Measurements from ENCODE around the gene MTCH2. TPM values are rescaled to one million over a fixed set of nuclear protein-coding genes. Genes with fewer than 3 reads are reported as not detected.
A peak's percentile ranks its signal among the peaks of the same experiment; 100 is the strongest.

MTCH2 gene
- polyA plus RNA-seq, 1 donor (not counting 4 experiments of a cell fraction or from before 2014, with no cell fraction given) = 185 TPM

DNA sequence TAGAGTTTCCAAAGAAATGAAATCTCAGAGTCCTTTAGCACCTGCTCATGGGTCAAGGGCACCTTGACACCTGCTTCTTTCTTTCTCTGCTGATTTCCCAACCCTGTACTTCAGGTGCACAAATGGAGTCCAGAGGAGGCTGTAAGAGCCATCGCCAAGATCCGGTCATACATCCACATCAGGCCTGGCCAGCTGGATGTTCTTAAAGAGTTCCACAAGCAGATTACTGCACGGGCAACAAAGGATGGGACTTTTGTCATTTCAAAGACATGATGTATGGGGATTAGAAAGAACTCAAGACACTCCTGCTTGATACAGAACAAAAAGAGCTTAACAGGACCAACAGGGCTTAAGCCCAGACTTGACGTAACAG lies 71.0 kb downstream of the MTCH2 start:
- dilution Hi-C loops (cut with MboI; ENCODE audit: extremely low pct_ligation_motif_present, low sequenced_read_pairs) = no loop called here
- Histone ChIP-seq H3K27ac (ENCODE audit: control insufficient read depth, insufficient read depth, low read length) (peak overlapping the region; percentile 46), H3K36me3 (ENCODE audit: control insufficient read depth in 2 of 2, extremely low read depth in 1 of 2, insufficient read depth in 2 of 2, low read length in 2 of 2) (peaks cover 7 to 30% of the 10 kb centered on the region in 2 experiments)

DNA sequence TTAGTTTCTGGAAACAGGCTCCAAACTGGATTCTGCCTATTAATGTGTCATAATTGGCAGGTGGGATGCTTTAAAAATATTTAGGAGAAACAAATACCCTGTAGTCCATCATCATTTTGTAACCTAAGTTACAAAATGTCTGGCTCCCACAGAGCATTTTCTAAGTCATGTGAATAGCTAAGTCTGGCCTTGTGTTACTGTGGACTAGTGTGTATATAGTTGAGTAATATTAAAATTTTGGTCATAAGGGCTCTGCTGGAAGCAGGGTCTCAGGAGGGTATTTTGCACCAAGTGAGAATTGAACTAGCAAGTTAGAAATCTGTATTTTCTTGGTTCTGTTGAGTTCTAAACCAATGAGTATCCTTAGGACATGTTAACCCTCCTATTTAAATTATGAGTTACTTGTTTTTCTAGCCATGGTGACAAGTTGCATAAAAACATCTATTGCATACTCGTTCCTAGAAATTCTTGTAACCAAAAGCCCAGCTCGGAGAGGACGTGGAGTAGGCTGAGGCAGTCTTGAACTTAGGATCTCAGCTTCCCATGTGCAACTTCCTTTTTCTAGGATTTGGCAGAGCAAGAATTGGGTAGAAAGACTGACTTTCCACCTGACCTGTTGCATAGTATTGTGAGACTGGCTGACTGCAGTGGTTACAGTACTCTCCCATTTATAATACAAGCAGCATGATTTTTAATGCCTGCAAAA lies 71.6 kb downstream of the MTCH2 start:
- Histone ChIP-seq H3K9ac (ENCODE audit: control insufficient read depth, extremely low read depth, insufficient read depth, low read length) (no peak overlapping the region), H3K27me3 (ENCODE audit: control insufficient read depth, extremely low read depth, insufficient read depth, low read length) (no peaks in the 10 kb centered on the region), H3K9me1 (ENCODE audit: control insufficient read depth, extremely low read depth, insufficient read depth, low read length) (peaks cover 3% of the 10 kb centered on the region), H3K79me2 (ENCODE audit: control insufficient read depth, insufficient read depth, low read length) (peaks cover 61% of the 10 kb centered on the region), H3K4me2 (ENCODE audit: control insufficient read depth, extremely low read depth, insufficient read depth, low read depth, low read length) (no peak overlapping the region), H3K27ac (ENCODE audit: control insufficient read depth, insufficient read depth, low read length) (no peak overlapping the region), H3K9me3 (ENCODE audit: control insufficient read depth, low read depth, low read length) (no peaks in the 10 kb centered on the region), H3K4me3 (ENCODE audit: control insufficient read depth in 2 of 3, extremely low read depth in 1 of 3, insufficient read depth in 2 of 3, low read depth in 1 of 3, low read length in 3 of 3) (no peak overlapping the region), H3K4me1 (ENCODE audit: control insufficient read depth, extremely low read depth, insufficient read depth, low read length) (peaks cover 34% of the 10 kb centered on the region), H2AFZ (ENCODE audit: control insufficient read depth, low read length) (no peak overlapping the region), H4K20me1 (ENCODE audit: control insufficient read depth, extremely low read depth, insufficient read depth, low read length) (peaks cover 9% of the 10 kb centered on the region), H3K36me3 (ENCODE audit: control insufficient read depth in 2 of 2, extremely low read depth in 1 of 2, insufficient read depth in 2 of 2, low read length in 2 of 2) (peaks cover 7 to 30% of the 10 kb centered on the region in 2 experiments)
- TF ChIP-seq, protein P1, sequence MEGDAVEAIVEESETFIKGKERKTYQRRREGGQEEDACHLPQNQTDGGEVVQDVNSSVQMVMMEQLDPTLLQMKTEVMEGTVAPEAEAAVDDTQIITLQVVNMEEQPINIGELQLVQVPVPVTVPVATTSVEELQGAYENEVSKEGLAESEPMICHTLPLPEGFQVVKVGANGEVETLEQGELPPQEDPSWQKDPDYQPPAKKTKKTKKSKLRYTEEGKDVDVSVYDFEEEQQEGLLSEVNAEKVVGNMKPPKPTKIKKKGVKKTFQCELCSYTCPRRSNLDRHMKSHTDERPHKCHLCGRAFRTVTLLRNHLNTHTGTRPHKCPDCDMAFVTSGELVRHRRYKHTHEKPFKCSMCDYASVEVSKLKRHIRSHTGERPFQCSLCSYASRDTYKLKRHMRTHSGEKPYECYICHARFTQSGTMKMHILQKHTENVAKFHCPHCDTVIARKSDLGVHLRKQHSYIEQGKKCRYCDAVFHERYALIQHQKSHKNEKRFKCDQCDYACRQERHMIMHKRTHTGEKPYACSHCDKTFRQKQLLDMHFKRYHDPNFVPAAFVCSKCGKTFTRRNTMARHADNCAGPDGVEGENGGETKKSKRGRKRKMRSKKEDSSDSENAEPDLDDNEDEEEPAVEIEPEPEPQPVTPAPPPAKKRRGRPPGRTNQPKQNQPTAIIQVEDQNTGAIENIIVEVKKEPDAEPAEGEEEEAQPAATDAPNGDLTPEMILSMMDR (optimal IDR thresholded peaks at IDR 0.05 in 1 of 3, IDR thresholded peaks at IDR 0.05 in 1 of 3, conservative IDR thresholded peaks at IDR 0.05 in 1 of 3; ENCODE audit: extremely low read depth in 1 of 3, insufficient read depth in 2 of 3, low read length in 3 of 3) = no peak
- no peak for TF ChIP-seq EZH2 (IDR thresholded peaks at IDR 0.05; ENCODE audit: low read length)
- dilution Hi-C loops (cut with MboI; ENCODE audit: extremely low pct_ligation_motif_present, low sequenced_read_pairs) = no loop called here
- FAIRE-seq (no peak), DNase-seq (ENCODE audit: low read depth, low spot score) (no peak)

More for the DNA sequence above, 71.0 kb downstream of the MTCH2 start:
- TF ChIP-seq, protein P1 (optimal IDR thresholded peaks at IDR 0.05 in 1 of 3, IDR thresholded peaks at IDR 0.05 in 1 of 3, conservative IDR thresholded peaks at IDR 0.05 in 1 of 3; ENCODE audit: extremely low read depth in 1 of 3, insufficient read depth in 2 of 3, low read length in 3 of 3) = no peak
- no peak for TF ChIP-seq EZH2 (IDR thresholded peaks at IDR 0.05; ENCODE audit: low read length)
- FAIRE-seq = no peak
- Histone ChIP-seq H3K27me3 (ENCODE audit: control insufficient read depth, extremely low read depth, insufficient read depth, low read length) (no peaks in the 10 kb centered on the region), H3K9ac (ENCODE audit: control insufficient read depth, extremely low read depth, insufficient read depth, low read length) (peak overlapping the region; percentile 10), H3K4me3 (ENCODE audit: control insufficient read depth in 2 of 3, extremely low read depth in 1 of 3, insufficient read depth in 2 of 3, low read depth in 1 of 3, low read length in 3 of 3) (no peak overlapping the region), H3K9me3 (ENCODE audit: control insufficient read depth, low read depth, low read length) (no peaks in the 10 kb centered on the region), H3K79me2 (ENCODE audit: control insufficient read depth, insufficient read depth, low read length) (peaks cover 56% of the 10 kb centered on the region), H2AFZ (ENCODE audit: control insufficient read depth, low read length) (no peak overlapping the region), H3K4me2 (ENCODE audit: control insufficient read depth, extremely low read depth, insufficient read depth, low read depth, low read length) (peak overlapping the region; percentile 28), H3K4me1 (ENCODE audit: control insufficient read depth, extremely low read depth, insufficient read depth, low read length) (peaks cover 32% of the 10 kb centered on the region), H3K9me1 (ENCODE audit: control insufficient read depth, extremely low read depth, insufficient read depth, low read length) (peaks cover 3% of the 10 kb centered on the region), H4K20me1 (ENCODE audit: control insufficient read depth, extremely low read depth, insufficient read depth, low read length) (peaks cover 9% of the 10 kb centered on the region)
- no peak for DNase-seq (ENCODE audit: low read depth, low spot score)

All from keratinocyte (primary cell).